ENCODE results near the gene AGK. TPM values are rescaled to one million over a fixed set of nuclear protein-coding genes. Genes with fewer than 3 reads are reported as not detected.
A peak's percentile ranks its signal among the peaks of the same experiment; 100 is the strongest.
"Not testable (repeated sequence)": the region's sequence is repeated elsewhere in the genome, so short reads cannot be mapped to it uniquely, and the experiment has no call there.

Gene AGK
- total and polyA plus RNA-seq, 8 donors = 2.9 to 42.8 (median 12.7) TPM

DNA sequence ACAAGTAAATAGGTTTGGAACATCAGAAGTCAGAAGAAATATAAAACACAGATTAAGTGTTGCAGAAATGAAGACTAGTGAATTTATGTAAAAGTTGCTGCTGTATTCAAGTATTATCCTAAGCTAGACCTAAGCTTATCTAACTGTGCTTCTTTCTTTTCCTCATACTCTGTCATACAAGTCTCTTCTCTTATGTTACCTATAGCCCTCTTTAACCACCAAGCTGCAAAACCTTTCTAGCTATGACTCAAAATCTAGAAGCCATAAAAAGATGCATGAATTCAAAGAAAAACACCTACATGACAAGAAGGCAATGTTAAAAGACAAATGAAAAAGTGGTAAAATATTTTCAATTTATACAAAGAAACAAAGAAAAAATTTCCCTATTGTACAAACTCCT, 127.8 kb downstream of the AGK start:
- no peak overlapping the region for H3K4me3 ChIP-seq
- DNase-seq = no peak
- H3K27me3 ChIP-seq = no peaks in the 10 kb centered on the region
- peaks cover 3 to 71% (median 67%) of the 10 kb centered on the region in 4 donors for H3K36me3 ChIP-seq
- no peaks in the 10 kb centered on the region for H3K9me3 ChIP-seq
- H3K27ac ChIP-seq = no peak overlapping the region
- intact Hi-C loops (cut with DNase I; ENCODE audit: low total_unique reads) = no loop called here
- TF ChIP-seq POLR2AphosphoS5 (IDR thresholded peaks at IDR 0.05) = no peak
- TF ChIP-seq EP300 (IDR thresholded peaks at IDR 0.05) = no peak
- no peak for TF ChIP-seq POLR2A (IDR thresholded peaks at IDR 0.05)
- H3K4me1 ChIP-seq = peaks cover 0 to 13% (median 3%) of the 10 kb centered on the region in 4 donors

DNA sequence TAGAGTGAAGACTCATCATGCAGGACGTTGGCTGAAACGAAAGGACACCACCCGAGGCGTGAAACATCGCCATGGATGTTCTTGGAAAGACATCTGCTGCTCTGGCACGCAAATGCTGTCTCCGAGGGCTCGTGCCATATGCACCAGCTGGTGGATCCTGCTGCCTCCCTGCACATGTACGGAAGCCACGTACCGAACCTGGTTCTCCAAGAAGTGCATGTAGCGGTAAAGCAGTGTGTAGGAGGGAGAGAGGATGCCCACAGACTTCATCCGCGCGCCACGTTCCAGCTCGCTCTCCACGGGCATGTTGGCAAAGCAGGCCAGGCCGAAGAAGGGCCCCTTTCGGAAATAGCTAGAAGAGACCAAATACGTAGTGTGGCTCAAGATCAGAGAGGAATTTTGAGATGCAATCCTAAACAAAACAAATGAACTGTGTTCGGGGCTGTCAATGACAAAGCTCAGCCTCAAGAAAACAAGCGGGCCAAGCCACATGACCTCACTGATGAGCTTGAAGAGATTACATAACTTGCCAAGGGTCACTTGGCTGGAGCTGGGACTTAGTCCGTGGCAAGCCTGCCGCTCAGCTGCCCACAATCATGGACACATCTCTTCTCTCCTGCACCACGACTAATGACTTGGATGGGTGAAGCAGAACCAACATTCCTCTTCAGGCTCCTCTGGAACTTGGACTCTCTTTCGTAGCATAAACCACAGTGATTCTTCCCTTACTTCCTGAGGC, 134.2 kb downstream of the AGK start:
- intact Hi-C loops (cut with DNase I; ENCODE audit: low total_unique reads) = no loop called here
- Histone ChIP-seq H3K36me3 (peaks cover 0 to 63% (median 59%) of the 10 kb centered on the region in 4 donors), H3K4me1 (peaks cover 0 to 19% (median 13%) of the 10 kb centered on the region in 4 donors), H3K27me3 (no peaks in the 10 kb centered on the region), H3K4me3 (no peak overlapping the region), H3K9me3 (no peaks in the 10 kb centered on the region), H3K27ac (peak overlapping the region in 1 of 5 donors; percentile 14)
- DNase-seq = no peak
- 80 to 92% (median 89%) methylated on average over 27 of the region's 27 CpGs for WGBS, 5 donors
- TF ChIP-seq, protein P1, sequence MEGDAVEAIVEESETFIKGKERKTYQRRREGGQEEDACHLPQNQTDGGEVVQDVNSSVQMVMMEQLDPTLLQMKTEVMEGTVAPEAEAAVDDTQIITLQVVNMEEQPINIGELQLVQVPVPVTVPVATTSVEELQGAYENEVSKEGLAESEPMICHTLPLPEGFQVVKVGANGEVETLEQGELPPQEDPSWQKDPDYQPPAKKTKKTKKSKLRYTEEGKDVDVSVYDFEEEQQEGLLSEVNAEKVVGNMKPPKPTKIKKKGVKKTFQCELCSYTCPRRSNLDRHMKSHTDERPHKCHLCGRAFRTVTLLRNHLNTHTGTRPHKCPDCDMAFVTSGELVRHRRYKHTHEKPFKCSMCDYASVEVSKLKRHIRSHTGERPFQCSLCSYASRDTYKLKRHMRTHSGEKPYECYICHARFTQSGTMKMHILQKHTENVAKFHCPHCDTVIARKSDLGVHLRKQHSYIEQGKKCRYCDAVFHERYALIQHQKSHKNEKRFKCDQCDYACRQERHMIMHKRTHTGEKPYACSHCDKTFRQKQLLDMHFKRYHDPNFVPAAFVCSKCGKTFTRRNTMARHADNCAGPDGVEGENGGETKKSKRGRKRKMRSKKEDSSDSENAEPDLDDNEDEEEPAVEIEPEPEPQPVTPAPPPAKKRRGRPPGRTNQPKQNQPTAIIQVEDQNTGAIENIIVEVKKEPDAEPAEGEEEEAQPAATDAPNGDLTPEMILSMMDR (IDR thresholded peaks at IDR 0.05) = no peak
- TF ChIP-seq EP300 (IDR thresholded peaks at IDR 0.05) (no peak), POLR2AphosphoS5 (IDR thresholded peaks at IDR 0.05) (no peak), POLR2A (IDR thresholded peaks at IDR 0.05) (no peak)

DNA sequence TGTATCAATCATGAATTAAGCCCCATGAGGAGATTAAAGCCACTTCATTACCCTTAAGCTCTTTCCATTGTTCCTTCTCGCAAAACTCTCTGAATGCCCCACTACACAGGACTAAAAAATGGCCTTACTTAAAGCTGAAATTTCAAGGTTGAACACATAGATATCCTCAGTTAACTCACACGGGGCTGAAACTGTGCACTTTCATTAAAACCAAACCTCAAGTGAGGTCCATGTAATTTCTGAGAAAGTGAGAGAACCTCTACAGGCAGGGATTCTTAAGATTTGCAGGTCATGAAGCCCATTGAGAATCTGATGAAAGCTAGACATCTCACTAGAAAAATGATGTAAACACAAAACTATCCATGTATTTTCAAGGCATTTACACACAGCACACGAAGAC, 134.9 kb downstream of the AGK start:
- no peak overlapping the region for H3K4me3 ChIP-seq
- no peaks in the 10 kb centered on the region for H3K27me3 ChIP-seq
- 88 to 97% (median 91%) methylated on average over 3 of the region's 3 CpGs for WGBS, 5 donors
- H3K9me3 ChIP-seq = no peaks in the 10 kb centered on the region
- H3K27ac ChIP-seq = no peak overlapping the region
- TF ChIP-seq EP300 (IDR thresholded peaks at IDR 0.05) (no peak), POLR2A (IDR thresholded peaks at IDR 0.05) (no peak), POLR2AphosphoS5 (IDR thresholded peaks at IDR 0.05) (no peak)
- TF ChIP-seq, protein P1 (IDR thresholded peaks at IDR 0.05) = no peak
- DNase-seq = no peak
- H3K4me1 ChIP-seq = peaks cover 0 to 19% (median 13%) of the 10 kb centered on the region in 4 donors
- intact Hi-C loops (cut with DNase I; ENCODE audit: low total_unique reads) = no loop called here
- H3K36me3 ChIP-seq = peaks cover 0 to 56% (median 53%) of the 10 kb centered on the region in 4 donors

DNA sequence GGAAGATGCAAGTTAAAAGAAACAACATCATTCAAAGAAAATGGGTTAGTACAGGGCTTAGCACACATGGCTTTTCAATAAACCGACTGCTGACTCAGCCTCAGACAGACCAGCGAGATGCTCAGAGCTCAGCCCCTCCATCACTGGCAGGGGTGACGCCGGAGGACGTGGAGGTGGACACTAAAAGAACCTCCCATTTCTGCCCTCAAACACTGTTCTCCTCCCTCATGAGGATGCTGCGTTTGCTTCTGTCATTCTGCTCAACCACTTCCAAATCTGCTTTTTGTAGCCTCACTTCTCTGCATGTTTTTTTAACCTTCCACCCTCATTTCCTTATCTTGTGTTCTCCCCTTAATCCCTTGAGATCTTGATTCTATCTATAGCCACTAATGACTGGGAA, 135.5 kb downstream of the AGK start:
- peaks cover 0 to 23% (median 15%) of the 10 kb centered on the region in 4 donors for H3K4me1 ChIP-seq
- no peak overlapping the region for H3K27ac ChIP-seq
- H3K27me3 ChIP-seq = no peaks in the 10 kb centered on the region
- no peak for TF ChIP-seq POLR2AphosphoS5 (IDR thresholded peaks at IDR 0.05)
- TF ChIP-seq POLR2A (IDR thresholded peaks at IDR 0.05) = no peak
- no peak for TF ChIP-seq EP300 (IDR thresholded peaks at IDR 0.05)
- TF ChIP-seq, protein P1 (IDR thresholded peaks at IDR 0.05) = no peak
- intact Hi-C loops (cut with DNase I; ENCODE audit: low total_unique reads) = no loop called here
- peaks cover 0 to 50% (median 47%) of the 10 kb centered on the region in 4 donors for H3K36me3 ChIP-seq
- H3K4me3 ChIP-seq = no peak overlapping the region
- DNase-seq = no peak
- 77 to 88% (median 87%) methylated on average over 6 of the region's 6 CpGs for WGBS, 5 donors
- H3K9me3 ChIP-seq = no peaks in the 10 kb centered on the region

DNA sequence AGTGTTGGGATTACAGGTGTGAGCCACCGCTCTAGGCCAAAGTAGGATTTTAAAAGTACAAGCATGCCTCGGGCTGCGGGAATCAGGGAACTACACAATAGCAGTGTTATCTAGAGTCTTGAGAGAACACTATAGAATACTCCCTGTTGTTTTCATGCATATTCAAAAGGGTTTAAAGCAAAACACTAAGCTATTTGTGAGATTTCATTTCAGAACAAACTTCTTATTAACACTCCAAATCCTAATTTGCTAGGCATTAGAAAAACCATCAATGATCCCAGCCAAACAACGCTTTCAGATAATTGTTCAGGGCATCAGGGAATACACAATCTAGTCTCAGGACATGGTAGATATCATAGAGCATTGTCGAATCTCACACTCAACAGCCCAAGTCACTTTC, 136.8 kb downstream of the AGK start:
- Histone ChIP-seq H3K36me3 (peaks cover 0 to 37% (median 34%) of the 10 kb centered on the region in 4 donors), H3K4me1 (peaks cover 0 to 27% (median 17%) of the 10 kb centered on the region in 4 donors), H3K9me3 (no peaks in the 10 kb centered on the region), H3K4me3 (no peak overlapping the region), H3K27me3 (no peaks in the 10 kb centered on the region), H3K27ac (no peak overlapping the region)
- TF ChIP-seq, protein P1 (IDR thresholded peaks at IDR 0.05) = no peak
- TF ChIP-seq POLR2A (IDR thresholded peaks at IDR 0.05) = no peak
- no peak for TF ChIP-seq POLR2AphosphoS5 (IDR thresholded peaks at IDR 0.05)
- no peak for DNase-seq
- intact Hi-C loops (cut with DNase I; ENCODE audit: low total_unique reads) = no loop called here
- WGBS, 5 donors = 92 to 94% (median 94%) methylated on average over 5 of the region's 5 CpGs

DNA sequence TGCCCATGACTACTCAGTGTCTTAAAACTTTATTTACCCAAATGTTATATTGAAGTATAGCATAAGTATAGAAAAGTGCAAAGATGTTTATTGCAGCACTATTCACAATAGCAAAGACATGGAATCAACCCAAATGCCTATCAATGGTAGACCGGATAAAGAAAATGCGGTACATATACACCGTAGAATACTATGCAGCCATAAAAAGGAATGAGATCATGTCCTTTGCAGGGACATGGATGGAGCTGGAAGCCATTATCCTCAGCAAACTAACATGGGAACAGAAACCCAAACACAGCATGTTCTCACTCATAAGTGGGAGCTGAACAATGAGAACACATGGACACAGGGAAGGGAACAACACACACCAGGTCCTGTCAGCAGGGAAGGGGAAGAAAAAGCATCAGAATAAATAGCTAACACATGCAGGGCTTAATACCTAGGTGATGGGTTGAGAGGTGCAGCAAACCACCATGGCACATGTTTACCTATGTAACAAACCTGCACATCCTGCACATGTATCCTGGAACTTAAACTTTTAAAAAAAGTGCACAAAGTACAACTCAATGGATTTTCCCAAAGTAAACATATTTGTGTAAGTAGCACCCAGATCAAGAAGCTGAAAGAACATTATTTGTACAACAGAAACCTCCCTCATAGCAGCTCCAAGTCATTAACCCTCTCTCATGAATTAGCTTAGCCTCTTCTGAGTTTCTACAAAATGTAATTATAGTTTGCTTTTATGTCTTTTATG, 138.0 kb downstream of the AGK start:
- DNase-seq; H3K27ac ChIP-seq; H3K9me3 ChIP-seq; intact Hi-C loops (cut with DNase I; ENCODE audit: low total_unique reads); H3K4me3 ChIP-seq; H3K27me3 ChIP-seq: not testable (repeated sequence)
- H3K36me3 ChIP-seq = peaks cover 0 to 25% (median 22%) of the 10 kb centered on the region in 4 donors
- 97 to 99% (median 99%) methylated on average over 3 of the region's 3 CpGs for WGBS, 5 donors
- H3K4me1 ChIP-seq = peaks cover 0 to 38% (median 23%) of the 10 kb centered on the region in 4 donors

Measured in stomach (tissue), 9 donors.